HG02938 (cell line): Measurements from ENCODE around the gene HBP1.
"Not testable (repeated sequence)": the region's sequence is repeated elsewhere in the genome, so short reads cannot be mapped to it uniquely, and the experiment has no call there.

ENCODE experiments used
- ATAC-seq: cut with Tn5 transposase; IDR thresholded peaks from one replicate; pipeline ENCODE4 v1.9.1; 2021; ENCODE audit warnings: mild to moderate bottlenecking, moderate library complexity; ENCODE audit not compliant: unreplicated experiment

HBP1 gene

DNA sequence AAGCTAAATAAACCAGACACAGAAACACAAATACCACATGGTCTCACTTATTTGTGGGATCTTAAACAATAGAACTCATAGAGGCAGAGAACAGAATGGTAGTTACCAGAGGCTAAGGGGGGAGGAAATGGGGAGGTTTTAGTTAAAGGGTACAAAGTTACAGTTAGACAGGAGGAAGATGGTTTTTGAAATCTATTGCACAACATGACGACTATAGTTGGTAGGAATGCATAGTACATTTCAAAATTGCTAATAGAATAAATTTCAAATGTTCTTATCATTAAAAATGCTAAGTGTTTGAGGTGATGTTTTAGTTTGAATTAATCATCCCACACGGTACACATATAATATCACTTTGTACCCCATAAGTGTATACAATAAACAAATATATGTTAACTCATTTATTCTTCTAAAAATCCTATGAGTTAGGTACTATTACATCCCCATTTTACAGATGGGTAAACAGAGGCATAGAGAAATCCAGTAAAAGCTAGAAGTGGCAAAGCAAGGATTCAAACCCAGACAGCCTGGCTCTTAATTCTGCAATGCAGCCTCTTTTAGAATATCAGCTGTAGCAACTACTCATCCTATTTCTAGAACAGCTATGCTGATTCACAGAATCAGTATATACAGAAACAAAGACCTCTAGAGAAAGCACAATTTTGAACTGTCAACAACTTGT, 50.9 kb downstream of the HBP1 start:
- ATAC-seq: no peak

DNA sequence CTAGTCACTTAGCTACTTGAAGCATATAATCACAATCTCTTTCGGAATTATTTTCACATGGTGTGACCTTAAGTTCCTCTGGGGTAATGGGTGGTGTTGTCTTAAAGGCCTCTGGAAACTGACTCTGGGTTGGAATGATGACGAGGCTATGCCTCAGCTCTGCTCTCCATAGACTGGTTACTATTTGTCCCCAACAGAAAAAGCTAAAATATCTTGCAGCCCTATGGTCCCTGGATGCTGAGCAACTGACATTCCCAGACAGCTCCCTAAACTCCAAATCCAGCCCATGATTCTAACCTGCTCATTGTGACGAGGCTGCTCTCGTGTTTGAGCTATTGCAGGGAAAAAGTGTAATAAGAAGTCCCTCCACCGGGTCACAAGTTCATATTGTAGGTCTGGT, 51.6 kb downstream of the HBP1 start:
- no peak for ATAC-seq

DNA sequence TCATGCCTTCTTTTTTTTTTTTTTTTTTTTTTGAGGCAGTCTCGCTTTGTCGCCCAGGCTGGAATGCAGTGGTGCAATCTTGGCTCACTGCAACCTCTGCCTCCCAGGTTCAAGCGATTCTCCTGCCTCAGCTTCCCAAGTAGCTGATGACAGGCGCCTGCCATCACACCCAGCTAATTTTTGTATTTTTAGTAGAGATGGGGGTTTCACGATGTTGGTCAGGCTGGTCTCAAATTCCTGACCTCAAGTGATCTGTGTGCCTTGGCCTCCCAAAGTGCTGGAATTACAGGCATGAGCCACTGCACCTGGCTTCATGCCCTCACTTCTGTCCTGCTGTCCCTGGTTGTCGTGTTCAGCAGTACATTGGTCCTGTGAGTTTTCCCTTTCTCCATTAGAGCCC, 52.0 kb downstream of the HBP1 start:
- not testable (repeated sequence) for ATAC-seq

DNA sequence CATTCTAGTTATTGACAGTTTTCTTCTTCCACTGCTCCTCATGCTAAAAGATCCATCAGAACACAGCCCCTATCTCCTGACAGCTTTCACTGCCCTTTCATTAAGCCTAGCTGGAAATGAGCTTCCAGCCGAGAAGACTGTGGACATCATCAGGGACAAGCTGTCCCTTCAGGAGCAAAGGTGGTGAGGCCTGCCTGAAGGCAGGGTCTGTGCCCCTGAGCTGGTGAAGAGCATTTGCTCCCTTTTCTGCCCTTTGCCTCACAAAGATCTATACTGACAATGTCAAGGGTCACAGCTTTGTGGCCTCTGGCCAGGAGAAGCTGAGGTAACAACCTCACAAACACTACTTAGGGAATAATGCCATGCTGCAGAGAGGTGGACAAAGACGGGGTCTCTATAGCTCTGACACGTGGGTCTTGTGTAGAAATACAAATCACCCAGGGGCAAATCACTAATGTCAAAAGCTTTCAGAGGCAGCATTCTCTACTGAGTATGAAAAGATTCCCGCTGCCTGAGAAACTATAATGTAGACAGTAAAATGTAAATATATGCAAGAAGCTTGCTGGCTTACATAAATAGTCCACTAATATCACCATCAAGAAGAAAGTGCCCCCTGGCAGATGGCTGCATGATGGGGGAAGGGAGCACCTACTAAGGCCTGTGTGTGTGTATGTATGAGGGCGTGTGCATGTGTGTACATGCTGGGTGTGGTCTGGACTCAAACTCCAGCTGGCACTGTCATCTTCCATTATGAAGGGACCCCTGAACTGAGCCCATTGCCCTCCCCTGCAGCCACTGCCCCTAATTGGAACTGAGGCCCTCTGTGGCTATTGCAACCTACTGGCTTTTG, 55.8 kb downstream of the HBP1 start:
- ATAC-seq: no peak

DNA sequence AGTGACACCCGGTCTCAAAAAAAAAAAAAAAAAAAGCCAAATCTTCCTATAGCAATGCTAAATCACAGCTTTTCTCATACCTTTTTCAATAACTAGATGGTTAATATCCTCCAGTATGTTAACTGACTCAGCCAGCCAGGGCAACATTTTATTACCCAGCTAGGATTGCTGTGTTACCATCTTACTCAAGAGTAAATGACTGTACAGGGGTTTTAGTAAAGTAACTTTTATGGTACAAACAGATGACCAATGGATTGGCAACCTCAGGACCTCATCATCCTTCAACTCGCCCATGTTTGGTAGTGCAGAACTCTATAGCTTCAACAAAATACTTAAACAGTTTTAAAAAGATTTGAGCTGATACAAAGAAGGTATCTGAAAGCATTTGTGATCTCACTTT, 59.5 kb downstream of the HBP1 start:
- ATAC-seq: no peak

DNA sequence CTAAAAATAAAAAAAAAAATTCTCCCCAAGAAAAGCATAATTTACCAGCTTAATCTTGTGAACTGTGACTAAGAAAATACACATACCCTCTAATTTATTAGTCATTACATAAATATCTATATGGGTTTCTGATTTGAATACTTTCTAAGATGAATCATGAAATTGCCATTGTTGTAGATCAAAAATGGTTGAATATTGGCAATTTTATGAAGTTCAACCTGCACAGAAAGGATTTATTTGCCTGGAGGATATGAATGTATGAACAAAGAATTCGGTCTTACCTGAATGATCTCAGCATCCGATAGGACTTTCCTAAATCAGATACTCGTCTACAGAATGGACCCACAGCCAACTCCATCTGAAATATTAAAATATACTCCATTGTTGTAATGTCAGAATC, 61.5 kb downstream of the HBP1 start:
- ATAC-seq: no peak

DNA sequence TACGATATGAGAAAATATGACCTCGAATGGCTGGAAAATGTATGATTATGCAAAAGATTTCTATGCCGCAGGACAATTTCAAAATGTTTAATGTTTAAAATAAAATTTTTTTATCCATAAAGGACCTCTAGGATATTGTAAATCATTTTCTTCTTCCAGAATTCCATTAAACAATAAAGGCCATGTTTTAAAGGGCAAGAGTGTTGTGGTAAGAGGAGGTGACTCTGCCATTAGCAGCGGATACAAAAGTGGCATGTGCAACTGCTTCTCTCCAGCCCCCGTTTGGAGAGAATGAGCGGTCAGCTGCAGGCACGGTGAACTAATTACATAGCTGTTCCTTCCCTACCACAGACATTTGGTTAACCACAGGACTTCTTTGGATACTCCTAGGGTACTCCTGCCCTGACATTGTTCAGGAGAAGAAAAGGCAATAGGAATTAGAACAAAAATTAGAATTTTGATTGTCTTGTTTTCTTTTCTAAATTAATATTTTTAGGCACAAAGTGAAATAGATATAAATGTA, 63.8 kb downstream of the HBP1 start:
- no peak for ATAC-seq

DNA sequence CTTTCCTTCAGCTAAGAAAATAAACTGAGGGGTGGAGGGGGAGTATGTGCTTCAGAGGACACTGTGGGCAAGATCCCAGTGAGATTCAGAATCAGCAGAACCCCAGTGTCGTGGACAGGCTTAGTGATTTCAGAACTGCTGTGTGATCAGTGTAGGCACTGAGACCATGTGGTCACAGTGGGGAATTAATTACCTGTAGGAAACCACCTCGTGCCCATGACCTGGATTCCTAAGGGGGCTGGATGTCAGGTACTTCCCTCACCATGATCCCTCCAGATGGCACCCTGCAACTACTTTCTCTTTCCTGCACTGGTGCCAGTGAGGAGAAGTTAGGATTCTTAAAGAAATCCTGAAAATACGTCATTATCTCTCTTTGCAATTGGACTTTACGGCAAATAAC, 64.4 kb downstream of the HBP1 start:
- no peak for ATAC-seq

DNA sequence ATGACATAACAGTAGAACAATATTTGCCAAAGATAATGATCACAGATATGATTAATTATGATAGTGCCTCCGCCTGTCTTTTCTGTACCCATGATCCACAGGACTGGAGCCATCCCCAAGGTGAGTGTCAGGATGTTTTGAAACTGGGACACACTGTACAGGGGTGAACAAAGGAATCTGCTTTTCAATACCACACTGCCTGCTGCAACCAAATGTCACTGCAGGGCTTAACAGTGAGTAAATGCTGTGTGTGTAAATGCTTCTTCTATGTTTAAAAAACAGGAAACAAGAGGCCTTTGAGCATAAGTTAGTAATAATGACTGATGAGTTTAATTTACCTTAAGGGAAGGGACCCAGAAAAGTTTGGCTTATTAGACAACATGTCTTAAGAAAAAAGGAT, 65.2 kb downstream of the HBP1 start:
- ATAC-seq: no peak

DNA sequence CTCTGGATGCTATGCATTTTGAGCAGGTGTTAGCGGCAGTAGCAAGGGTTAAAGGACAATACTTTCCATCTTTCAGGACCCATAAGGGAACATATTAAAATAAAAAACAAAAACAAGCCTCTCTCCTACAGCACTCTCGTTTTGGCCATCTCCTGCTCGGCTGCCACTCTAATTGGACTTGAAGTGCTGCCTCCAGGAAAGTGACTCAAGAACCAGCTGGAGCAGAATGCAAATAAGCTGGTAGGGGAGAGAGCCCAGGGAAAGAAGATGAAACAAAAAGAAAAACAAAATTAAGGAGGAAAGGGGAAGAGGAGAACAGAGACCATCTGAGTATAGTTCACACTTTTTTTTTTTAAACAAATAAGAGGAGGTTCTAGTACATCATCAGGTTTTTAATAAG, 65.6 kb downstream of the HBP1 start:
- no peak for ATAC-seq

DNA sequence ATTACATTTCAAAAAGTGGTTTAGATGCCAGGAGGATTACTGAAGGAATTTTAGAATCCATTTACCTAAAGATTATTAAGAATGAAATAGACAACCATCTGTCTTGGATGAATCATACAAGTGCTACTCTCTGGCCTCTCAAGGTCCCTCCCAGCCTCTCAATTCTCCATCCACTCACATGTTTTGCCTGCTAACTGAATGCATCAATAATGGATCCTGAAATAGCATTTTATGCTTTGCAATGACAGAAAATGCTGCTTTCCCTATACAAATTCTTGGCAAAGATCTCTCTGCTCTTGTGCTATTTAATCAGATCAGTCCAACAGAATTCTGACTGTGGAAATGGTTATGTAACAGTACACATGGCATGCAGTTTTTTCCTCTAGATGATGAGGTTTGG, 68.1 kb downstream of the HBP1 start:
- ATAC-seq: no peak

DNA sequence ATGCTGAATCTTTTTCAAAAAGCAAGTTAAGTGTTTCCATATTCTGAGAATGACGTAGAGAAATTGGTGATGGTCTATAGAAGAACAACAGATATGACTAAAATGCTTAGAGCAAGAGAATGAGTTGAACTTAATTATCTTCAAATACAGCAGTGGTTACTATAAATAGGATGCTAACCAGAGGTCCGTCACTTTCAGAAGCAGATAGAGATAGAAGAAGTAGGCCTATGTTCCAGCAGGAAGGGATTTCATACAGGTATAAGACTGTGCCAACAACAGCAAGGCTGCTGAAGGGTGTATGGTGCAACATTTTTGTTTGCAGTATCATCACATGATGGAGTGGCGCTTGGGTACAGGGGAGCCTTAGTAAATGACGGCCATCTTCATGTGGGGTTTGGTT, 68.6 kb downstream of the HBP1 start:
- ATAC-seq: no peak

DNA sequence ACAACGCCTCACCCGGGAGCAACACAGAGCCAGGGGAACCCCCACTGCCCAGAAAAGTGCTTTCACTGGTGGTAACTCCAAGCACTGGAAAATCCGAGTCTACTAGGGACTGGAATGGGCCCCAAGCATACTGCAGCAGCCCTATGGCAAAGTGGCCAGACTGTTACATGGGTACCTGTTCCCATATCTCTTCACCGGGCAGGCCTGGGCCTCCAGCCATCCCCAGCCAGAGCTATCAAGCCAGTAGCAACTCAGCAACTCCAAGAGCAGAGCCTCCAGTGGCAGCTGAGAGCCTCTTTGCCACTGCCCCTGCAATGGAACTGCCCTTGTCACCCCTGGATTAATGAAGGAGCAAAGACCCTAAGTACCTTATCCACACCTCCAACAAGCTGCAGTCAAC, 73.5 kb downstream of the HBP1 start:
- no peak for ATAC-seq

DNA sequence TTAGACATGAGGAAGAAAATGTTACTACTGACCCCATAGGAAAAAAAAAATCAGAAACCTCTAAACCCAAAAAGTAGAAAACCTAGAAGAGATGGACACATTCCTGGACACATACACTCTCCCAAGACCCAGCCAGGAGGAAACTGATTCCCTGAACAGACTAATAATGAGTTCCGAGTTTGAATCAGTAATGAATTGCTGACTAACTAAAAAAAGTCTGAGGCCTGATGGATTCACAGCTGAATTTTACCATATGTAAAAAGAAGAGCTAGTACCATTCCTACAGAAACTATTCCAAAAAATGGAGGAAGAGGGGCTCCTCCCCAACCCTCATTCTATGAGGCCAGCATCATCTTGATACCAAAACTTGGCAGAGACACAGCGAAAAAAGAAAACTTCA, 75.8 kb downstream of the HBP1 start:
- ATAC-seq: no peak

DNA sequence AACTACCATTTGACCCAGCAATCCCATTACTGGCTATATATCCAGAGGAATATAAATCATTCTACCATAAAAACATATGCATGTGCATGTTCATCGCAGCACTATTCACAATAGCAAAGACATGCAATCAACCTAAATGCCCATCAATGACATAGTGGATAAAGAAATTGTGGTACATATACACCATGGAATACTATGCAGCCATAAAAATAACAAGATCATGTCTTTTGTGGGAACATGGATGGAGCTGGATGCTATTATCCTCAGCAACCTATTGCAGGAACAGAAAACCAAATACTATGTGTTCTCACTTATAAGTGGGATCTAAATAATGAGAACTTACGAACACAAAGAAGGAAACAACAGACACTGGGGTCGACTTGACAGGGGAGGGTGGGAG, 78.0 kb downstream of the HBP1 start:
- not testable (repeated sequence) for ATAC-seq

DNA sequence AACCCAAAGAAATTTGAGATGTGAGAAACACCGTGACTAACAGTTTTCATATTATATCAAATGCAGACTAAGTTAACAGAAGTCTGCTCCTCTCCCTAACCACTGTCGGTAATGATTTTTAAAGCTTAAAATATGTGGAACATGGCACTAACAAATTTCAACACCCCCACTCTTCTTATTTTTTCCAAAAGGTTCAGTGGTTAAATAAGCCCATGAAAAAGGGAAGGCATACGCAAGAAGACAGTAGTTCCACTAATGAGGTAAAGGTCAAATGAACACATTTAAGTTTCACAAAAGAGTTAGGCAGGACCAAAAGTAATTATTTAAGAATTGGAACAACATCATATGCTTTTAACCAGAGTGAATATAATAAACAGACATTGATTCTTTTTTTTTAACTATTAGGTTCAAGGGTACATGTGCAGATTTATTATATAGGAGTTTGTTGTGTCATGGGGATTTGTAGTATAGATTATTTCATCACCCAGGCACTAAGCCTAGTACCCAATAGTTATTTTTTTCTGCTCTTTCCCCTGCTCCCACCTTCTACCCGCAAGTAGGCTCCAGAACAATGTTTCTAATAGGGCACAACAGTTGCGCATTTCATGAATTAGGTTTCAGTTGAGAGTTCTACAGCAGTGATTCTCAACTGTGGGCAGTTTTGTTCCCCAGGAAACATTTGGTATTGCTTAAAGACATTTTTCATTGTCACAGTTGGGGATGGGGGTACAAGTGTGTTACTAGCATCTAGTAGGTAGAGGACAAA, 79.9 kb downstream of the HBP1 start:
- ATAC-seq: no peak

DNA sequence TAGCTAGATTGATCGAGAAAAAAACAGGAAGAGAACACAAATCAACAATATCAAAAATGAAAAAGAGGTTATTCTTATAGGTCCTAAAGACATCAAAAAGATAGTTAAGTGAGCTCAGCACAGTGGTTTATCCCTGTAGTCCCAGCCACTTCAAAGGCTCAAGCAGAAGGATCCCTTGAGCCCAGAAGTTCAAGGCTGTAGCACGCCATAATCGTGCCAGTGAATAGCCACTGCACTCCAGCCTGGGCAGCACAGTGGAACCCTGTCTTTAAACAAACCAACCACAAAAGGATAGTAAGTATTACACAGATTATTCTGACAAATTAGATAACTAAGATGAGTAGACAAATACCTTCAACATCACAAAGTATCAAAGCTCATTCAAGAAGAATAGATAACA, 83.2 kb downstream of the HBP1 start:
- ATAC-seq: no peak
